Measurements from ENCODE around the gene SEMA3C. TPM values are rescaled to one million over a fixed set of nuclear protein-coding genes. Genes with fewer than 3 reads are reported as not detected.

SEMA3C gene
- total RNA-seq, 1 donor from 2014 or later: 91.3 TPM

DNA sequence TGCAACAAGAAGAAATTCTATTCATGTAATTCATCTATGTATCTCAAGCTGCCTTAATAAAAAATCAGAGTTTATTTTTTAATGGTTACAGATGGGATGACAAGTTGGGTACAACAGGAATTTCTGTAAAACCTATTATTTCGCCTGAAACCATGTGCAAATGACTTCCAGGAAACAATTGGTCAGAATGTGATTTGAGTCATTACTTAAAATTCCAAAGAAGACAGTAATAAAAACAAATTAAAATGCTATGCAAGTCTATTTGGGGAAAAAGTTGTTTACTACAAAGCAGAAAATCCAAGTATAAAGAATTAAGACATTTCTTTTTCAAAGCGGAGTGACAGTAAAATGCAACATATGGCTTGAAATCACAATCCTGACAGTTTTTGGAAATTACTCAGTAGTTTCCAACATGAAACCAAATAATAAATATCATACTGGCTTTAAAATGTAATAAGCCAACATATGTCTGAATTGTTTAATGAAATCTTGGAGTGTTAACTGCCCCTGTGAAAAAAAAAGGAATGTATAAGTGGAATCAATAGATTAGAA, 41.5 kb upstream of the SEMA3C start:
- H3K27me3 Mint-ChIP-seq (ENCODE audit: unreplicated experiment): no peaks in the 10 kb centered on the region
- no peaks in the 10 kb centered on the region for H3K4me1 Mint-ChIP-seq (ENCODE audit: low read depth, unreplicated experiment)
- no peaks in the 10 kb centered on the region for H3K9me3 Mint-ChIP-seq (ENCODE audit: unreplicated experiment)
- TF ChIP-seq, protein P1, sequence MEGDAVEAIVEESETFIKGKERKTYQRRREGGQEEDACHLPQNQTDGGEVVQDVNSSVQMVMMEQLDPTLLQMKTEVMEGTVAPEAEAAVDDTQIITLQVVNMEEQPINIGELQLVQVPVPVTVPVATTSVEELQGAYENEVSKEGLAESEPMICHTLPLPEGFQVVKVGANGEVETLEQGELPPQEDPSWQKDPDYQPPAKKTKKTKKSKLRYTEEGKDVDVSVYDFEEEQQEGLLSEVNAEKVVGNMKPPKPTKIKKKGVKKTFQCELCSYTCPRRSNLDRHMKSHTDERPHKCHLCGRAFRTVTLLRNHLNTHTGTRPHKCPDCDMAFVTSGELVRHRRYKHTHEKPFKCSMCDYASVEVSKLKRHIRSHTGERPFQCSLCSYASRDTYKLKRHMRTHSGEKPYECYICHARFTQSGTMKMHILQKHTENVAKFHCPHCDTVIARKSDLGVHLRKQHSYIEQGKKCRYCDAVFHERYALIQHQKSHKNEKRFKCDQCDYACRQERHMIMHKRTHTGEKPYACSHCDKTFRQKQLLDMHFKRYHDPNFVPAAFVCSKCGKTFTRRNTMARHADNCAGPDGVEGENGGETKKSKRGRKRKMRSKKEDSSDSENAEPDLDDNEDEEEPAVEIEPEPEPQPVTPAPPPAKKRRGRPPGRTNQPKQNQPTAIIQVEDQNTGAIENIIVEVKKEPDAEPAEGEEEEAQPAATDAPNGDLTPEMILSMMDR (IDR thresholded peaks at IDR 0.05; ENCODE audit: partially characterized antibody, unreplicated experiment): no peak
- no peak overlapping the region for H3K4me3 Mint-ChIP-seq (ENCODE audit: unreplicated experiment)
- H3K27ac Mint-ChIP-seq (ENCODE audit: unreplicated experiment): no peak overlapping the region
- H3K36me3 Mint-ChIP-seq (ENCODE audit: unreplicated experiment): no peaks in the 10 kb centered on the region
- no peak for DNase-seq

DNA sequence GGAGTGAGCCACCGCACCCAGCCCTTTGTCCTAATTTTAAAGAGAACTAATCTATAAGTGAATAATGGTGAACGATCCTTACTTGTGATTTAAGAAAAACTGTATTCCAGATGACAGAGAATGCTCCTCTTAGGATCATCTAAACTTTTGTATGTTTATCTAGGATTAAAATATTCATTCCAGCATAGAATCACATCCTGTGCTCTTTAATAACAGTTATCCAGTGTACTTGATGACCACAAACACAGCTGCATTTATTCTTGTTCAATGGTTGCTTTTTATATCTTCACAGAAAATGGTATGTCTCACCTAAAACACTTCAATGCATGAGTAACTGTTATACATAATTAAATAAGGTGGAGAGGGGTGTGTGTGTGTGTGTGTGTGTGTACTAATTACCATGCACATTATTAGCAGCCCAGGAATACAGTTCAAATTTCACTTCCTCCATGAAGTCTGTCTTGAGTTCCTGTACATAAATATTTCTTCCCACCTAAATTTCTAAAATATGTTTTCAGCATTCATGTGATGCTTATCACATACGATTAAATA, 38.5 kb upstream of the SEMA3C start:
- H3K4me1 Mint-ChIP-seq (ENCODE audit: low read depth, unreplicated experiment): no peaks in the 10 kb centered on the region

DNA sequence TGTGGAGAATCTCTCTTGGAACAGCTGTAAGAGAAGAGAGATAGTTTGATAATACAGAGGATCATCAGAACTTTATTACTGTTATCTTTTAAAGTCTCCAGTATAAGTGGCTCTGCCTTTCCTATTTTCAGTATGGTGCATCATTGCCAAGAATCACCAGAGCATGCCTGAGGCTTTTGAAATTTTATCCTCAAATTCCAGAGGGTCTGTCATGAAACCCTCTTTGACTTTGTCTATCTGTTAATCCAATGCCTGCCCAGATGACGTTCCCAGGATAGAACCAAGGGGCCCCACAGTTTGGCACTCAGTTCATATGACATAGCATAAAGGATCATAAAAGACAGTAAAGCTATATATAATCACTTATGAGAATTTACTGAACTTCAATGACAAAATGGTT, 35.3 kb upstream of the SEMA3C start:
- Mint-ChIP-seq H3K4me1 (ENCODE audit: low read depth, unreplicated experiment) (no peaks in the 10 kb centered on the region), H3K27me3 (ENCODE audit: unreplicated experiment) (no peaks in the 10 kb centered on the region), H3K4me3 (ENCODE audit: unreplicated experiment) (no peak overlapping the region), H3K27ac (ENCODE audit: unreplicated experiment) (no peak overlapping the region), H3K36me3 (ENCODE audit: unreplicated experiment) (no peaks in the 10 kb centered on the region), H3K9me3 (ENCODE audit: unreplicated experiment) (no peaks in the 10 kb centered on the region)
- TF ChIP-seq, protein P1 (IDR thresholded peaks at IDR 0.05; ENCODE audit: partially characterized antibody, unreplicated experiment): no peak
- DNase-seq: no peak

More for the DNA sequence above, 38.5 kb upstream of the SEMA3C start:
- DNase-seq: no peak
- TF ChIP-seq, protein P1 (IDR thresholded peaks at IDR 0.05; ENCODE audit: partially characterized antibody, unreplicated experiment): no peak
- Mint-ChIP-seq H3K4me3 (ENCODE audit: unreplicated experiment) (no peak overlapping the region), H3K36me3 (ENCODE audit: unreplicated experiment) (no peaks in the 10 kb centered on the region), H3K27ac (ENCODE audit: unreplicated experiment) (no peak overlapping the region), H3K27me3 (ENCODE audit: unreplicated experiment) (no peaks in the 10 kb centered on the region), H3K9me3 (ENCODE audit: unreplicated experiment) (no peaks in the 10 kb centered on the region)

DNA sequence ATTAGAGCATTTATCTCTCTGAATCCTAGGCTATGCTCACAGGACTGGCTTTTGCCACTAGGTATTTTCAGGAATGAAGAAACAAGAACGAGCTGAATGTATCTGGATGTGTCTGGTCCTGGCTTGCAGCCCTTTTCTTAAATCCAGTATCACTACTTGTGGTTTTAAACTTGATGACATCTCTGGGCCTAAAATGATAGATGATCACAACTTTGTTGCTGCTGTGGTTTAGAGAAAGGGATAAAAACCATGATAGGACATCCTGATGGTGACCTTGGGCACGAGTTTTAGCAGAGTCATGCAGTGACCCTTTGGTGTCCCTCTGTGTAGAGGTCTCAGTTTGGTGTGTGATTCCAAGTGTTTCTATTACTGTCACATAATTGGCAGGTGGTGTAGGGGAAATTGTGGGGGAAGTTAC, 31.7 kb upstream of the SEMA3C start:
- no peaks in the 10 kb centered on the region for H3K27me3 Mint-ChIP-seq (ENCODE audit: unreplicated experiment)
- no peak overlapping the region for H3K27ac Mint-ChIP-seq (ENCODE audit: unreplicated experiment)
- no peak for DNase-seq

DNA sequence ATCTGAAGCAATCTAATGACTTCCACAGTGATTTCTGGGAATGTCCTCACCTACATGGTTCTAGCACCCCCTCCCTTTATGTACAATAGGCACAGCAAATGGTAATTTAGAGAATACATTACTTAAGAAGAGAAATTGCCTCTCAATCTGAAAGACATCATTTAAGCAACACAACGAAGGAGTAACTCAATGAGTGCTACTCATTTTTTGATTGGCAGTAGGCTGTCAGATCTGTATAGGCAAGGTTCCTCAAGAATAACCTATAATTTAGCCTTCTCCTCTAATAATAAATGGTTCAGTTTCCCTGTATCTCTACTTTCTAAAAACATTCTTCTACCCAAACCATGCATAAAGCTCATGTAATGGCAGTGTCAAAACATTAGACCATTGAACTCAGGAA, 30.6 kb upstream of the SEMA3C start:
- Mint-ChIP-seq H3K4me1 (ENCODE audit: low read depth, unreplicated experiment) (no peaks in the 10 kb centered on the region), H3K4me3 (ENCODE audit: unreplicated experiment) (no peak overlapping the region), H3K36me3 (ENCODE audit: unreplicated experiment) (no peaks in the 10 kb centered on the region), H3K27ac (ENCODE audit: unreplicated experiment) (no peak overlapping the region), H3K9me3 (ENCODE audit: unreplicated experiment) (no peaks in the 10 kb centered on the region), H3K27me3 (ENCODE audit: unreplicated experiment) (no peaks in the 10 kb centered on the region)
- DNase-seq: no peak
- TF ChIP-seq, protein P1 (IDR thresholded peaks at IDR 0.05; ENCODE audit: partially characterized antibody, unreplicated experiment): no peak

More for the DNA sequence above, 31.7 kb upstream of the SEMA3C start:
- H3K9me3 Mint-ChIP-seq (ENCODE audit: unreplicated experiment): no peaks in the 10 kb centered on the region
- no peaks in the 10 kb centered on the region for H3K36me3 Mint-ChIP-seq (ENCODE audit: unreplicated experiment)
- H3K4me3 Mint-ChIP-seq (ENCODE audit: unreplicated experiment): no peak overlapping the region
- TF ChIP-seq, protein P1 (IDR thresholded peaks at IDR 0.05; ENCODE audit: partially characterized antibody, unreplicated experiment): no peak
- H3K4me1 Mint-ChIP-seq (ENCODE audit: low read depth, unreplicated experiment): no peaks in the 10 kb centered on the region

All from glutamatergic neuron (in vitro differentiated cells).